A549 treated with AZD2906 at 1 μM for 4 hours (cell line): Measurements from ENCODE around the gene PSEN2. TPM values are rescaled to one million over a fixed set of nuclear protein-coding genes. Genes with fewer than 3 reads are reported as not detected.

Experiments
- total RNA-seq: library from RNA; stranded (reverse); fragments of 200-300 nt; extraction: Qiagen RNA extraction; gene quantifications from 5 replicates; pipeline ENCODE4 v1.2.3, GENCODE V29; 2022

The PSEN2 gene
- total RNA-seq: 28.3 to 29.9 TPM (median 29.3 TPM) in 5 replicates

DNA sequence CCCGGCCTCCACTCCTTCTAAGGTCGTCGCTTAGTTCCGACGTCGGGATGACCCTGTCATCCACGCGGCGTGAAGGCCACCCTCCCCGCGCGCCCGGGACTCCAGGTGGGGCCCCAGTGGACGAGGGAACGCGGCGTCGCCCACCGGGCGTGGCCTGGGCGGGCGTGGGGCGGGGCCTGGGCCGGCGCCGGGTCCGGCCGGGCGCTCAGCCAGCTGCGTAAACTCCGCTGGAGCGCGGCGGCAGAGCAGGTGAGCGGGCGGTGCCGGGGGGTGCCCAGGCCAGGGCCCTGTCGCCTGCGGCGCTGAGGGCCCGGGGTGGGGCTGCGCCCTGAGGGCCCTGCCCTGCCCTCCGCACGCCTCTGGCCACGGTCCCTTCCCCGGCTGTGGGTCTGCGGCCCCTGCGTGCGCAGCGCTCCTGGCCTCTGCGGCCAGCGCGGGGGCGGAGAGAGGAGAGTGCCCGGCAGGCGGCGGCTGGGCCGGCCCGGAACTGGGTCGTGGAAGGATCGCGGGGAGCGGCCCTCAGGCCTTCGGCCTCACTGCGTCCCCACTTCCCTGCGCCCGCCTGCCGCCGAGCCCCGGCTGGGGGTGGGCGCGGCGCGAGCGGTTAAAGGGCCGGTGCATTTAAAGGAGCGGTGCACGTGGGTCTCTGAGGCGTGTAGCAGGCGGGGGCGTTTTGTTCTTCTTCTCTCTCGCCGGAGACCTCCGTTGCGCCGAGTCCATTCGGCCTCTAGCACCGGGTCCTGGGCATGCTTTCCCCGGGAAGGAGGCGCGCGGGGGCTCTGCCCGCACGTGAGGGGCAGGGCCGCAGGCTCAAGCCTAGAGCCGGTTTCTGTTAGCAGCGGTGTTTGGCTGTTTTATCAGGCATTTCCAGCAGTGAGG, at the start of gene PSEN2:
Gene PSEN2, plus strand, starts transcription at position 216 of the 879 bp plus-strand sequence. CDS start 11,292 bp downstream, outside the sequence.

GRCh38 chr1:226940029-226940805, 69.8 kb downstream of the PSEN2 start, which contains the start of gene COQ8A:
Gene COQ8A, plus strand, starts transcription at chr1:226940294. Its CDS starts 21,092 bp downstream, at chr1:226961386.

Other genes starting within 250 kb of the PSEN2 start
- gene ITPKB, start 131.3 kb upstream of the PSEN2 start, total RNA-seq: 1.9 to 2.7 TPM (median 2.3 TPM) in 5 replicates
- gene COQ8A, start 69.7 kb downstream of the PSEN2 start, total RNA-seq: 16.5 to 20.4 TPM (median 20.0 TPM) in 5 replicates